HL-60 (cell line): Measurements from ENCODE around the gene ANK3.

Experiments used
- DNase-seq, 2 experiments: peaks; one replicate each; pipeline ENCODE4 v3.0.0-alpha.2; 2010 to 2020; ENCODE audit warnings: low read depth in 1 of 2, low spot score in 1 of 2
- H3K27ac ChIP-seq: fragments of 250-450 bp; sonication (Bioruptor Pico); replicated peaks from 2 replicates; pipeline ENCODE4 v1.5.1; 2020; ENCODE audit warnings: mild to moderate bottlenecking, moderate library complexity
- H3K27me3 ChIP-seq: fragments of 250-450 bp; sonication (Bioruptor Pico); 2 replicates; pipeline ENCODE4 v1.5.1; 2021; ENCODE audit warnings: mild to moderate bottlenecking, moderate library complexity; ENCODE audit not compliant: insufficient read depth, poor library complexity, severe bottlenecking
- H3K4me3 ChIP-seq: replicated peaks from 2 replicates; pipeline ENCODE4 v1.5.1; 2011; ENCODE audit warnings: mild to moderate bottlenecking, control low read depth, low read length; ENCODE audit not compliant: insufficient read depth
- GABPA ChIP-seq: IDR thresholded peaks from 2 replicates; pipeline ENCODE4 v1.6.1; 2012; ENCODE audit warnings: low read depth
- POLR2AphosphoS5 ChIP-seq: IDR thresholded peaks from 2 replicates; pipeline ENCODE4 v1.6.1; 2012; ENCODE audit warnings: low read depth
- SPI1 ChIP-seq: IDR thresholded peaks from 2 replicates; pipeline ENCODE4 v1.6.1; 2012; ENCODE audit warnings: low read depth, mild to moderate bottlenecking, borderline replicate concordance
- TF ChIP-seq, protein P1 (sequence below): IDR thresholded peaks from one replicate; pipeline ENCODE4 v1.5.1; 2011; ENCODE audit warnings: low read length, control low read depth, inconsistent platforms; ENCODE audit not compliant: insufficient read depth
- TF ChIP-seq, protein P2 (sequence below): IDR thresholded peaks from 2 replicates; pipeline ENCODE4 v1.6.1; 2012; ENCODE audit warnings: low read depth; ENCODE audit not compliant: insufficient replicate concordance

Gene ANK3

DNA sequence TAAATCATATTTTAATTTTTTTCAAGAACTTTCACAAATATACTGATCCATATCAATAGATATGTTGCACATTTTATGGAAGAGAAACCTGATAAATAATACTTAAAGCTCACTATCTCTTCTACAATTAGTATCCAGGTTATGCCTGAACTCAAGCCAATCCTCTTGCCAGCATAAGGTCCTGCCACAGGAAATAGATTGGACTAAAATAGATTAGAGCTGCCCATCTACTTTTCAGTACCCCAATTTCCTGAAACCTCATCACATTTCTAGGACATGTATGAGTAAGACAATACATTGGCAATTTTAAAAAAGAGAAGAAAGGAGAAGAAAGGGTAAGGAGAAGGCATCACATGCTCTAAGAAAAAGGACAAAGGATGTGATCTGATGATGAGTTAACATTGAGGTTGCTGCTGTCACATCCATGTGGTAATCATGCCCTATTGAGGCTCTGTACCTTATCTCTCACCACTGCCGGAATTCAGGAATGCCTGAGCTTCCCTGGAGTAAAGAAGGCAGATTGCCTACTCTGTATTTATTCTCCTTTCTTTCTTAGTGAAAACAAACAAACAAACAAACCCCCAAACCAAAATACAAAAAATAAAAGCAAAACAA lies 199.7 kb downstream of the ANK3 start:
- no peaks in the 10 kb centered on the region for H3K27me3 ChIP-seq
- no peak overlapping the region for H3K4me3 ChIP-seq
- TF ChIP-seq GABPA (no peak), SPI1 (no peak), POLR2AphosphoS5 (no peak)
- no peak overlapping the region for H3K27ac ChIP-seq
- DNase-seq, result no peak

DNA sequence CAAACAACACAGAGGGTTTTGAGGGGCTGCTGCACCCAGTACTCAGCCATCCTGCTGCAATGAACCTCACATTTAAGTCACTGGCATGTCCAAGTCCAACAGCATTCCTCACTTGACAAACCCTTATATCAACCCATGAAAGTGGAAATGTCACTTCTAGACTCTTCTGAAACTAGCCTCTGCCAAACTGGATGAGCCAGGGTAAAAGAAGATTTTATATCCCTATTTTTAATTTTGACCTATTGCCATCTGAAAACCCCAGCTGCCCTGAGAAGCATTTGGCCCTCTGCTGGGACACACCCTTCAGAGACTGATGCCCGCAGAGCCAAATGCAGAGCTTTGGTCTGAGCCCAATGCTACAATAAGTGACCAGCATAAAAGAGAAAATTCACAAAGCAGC lies 201.1 kb downstream of the ANK3 start:
- H3K4me3 ChIP-seq, result no peak overlapping the region
- DNase-seq, result no peak
- TF ChIP-seq SPI1, result no peak
- TF ChIP-seq POLR2AphosphoS5, result no peak
- TF ChIP-seq, protein P1, sequence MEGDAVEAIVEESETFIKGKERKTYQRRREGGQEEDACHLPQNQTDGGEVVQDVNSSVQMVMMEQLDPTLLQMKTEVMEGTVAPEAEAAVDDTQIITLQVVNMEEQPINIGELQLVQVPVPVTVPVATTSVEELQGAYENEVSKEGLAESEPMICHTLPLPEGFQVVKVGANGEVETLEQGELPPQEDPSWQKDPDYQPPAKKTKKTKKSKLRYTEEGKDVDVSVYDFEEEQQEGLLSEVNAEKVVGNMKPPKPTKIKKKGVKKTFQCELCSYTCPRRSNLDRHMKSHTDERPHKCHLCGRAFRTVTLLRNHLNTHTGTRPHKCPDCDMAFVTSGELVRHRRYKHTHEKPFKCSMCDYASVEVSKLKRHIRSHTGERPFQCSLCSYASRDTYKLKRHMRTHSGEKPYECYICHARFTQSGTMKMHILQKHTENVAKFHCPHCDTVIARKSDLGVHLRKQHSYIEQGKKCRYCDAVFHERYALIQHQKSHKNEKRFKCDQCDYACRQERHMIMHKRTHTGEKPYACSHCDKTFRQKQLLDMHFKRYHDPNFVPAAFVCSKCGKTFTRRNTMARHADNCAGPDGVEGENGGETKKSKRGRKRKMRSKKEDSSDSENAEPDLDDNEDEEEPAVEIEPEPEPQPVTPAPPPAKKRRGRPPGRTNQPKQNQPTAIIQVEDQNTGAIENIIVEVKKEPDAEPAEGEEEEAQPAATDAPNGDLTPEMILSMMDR, result no peak
- no peak for TF ChIP-seq GABPA
- TF ChIP-seq, protein P2, sequence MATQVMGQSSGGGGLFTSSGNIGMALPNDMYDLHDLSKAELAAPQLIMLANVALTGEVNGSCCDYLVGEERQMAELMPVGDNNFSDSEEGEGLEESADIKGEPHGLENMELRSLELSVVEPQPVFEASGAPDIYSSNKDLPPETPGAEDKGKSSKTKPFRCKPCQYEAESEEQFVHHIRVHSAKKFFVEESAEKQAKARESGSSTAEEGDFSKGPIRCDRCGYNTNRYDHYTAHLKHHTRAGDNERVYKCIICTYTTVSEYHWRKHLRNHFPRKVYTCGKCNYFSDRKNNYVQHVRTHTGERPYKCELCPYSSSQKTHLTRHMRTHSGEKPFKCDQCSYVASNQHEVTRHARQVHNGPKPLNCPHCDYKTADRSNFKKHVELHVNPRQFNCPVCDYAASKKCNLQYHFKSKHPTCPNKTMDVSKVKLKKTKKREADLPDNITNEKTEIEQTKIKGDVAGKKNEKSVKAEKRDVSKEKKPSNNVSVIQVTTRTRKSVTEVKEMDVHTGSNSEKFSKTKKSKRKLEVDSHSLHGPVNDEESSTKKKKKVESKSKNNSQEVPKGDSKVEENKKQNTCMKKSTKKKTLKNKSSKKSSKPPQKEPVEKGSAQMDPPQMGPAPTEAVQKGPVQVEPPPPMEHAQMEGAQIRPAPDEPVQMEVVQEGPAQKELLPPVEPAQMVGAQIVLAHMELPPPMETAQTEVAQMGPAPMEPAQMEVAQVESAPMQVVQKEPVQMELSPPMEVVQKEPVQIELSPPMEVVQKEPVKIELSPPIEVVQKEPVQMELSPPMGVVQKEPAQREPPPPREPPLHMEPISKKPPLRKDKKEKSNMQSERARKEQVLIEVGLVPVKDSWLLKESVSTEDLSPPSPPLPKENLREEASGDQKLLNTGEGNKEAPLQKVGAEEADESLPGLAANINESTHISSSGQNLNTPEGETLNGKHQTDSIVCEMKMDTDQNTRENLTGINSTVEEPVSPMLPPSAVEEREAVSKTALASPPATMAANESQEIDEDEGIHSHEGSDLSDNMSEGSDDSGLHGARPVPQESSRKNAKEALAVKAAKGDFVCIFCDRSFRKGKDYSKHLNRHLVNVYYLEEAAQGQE, result no peak

DNA sequence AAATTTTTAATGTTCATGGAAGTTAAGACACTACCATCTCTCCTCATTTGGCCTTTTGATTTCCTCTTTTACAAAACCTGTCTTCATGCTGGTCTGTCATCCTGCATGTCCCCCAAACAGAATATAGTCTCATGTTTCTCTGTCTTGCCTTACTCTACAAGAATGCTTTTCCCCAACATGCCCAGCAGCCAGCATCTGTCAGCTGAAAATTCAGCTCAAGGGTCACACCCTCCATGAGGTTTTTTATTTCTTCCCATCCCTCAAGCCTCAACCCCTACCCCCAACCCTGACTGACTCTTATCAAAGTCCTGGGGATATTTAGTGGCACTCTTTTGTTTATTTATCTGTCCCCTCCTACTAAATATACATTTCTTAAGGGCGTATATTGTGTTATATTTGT lies 202.0 kb downstream of the ANK3 start:
- Histone ChIP-seq H3K27me3 (peaks cover 2% of the 10 kb centered on the region), H3K27ac (no peak overlapping the region), H3K4me3 (no peak overlapping the region)
- TF ChIP-seq, protein P1, result no peak
- TF ChIP-seq POLR2AphosphoS5 (no peak), SPI1 (no peak), GABPA (no peak)
- TF ChIP-seq, protein P2, result no peak
- no peak for DNase-seq

More for the DNA sequence above, 201.1 kb downstream of the ANK3 start:
- H3K27ac ChIP-seq, result no peak overlapping the region
- peaks cover 2% of the 10 kb centered on the region for H3K27me3 ChIP-seq

DNA sequence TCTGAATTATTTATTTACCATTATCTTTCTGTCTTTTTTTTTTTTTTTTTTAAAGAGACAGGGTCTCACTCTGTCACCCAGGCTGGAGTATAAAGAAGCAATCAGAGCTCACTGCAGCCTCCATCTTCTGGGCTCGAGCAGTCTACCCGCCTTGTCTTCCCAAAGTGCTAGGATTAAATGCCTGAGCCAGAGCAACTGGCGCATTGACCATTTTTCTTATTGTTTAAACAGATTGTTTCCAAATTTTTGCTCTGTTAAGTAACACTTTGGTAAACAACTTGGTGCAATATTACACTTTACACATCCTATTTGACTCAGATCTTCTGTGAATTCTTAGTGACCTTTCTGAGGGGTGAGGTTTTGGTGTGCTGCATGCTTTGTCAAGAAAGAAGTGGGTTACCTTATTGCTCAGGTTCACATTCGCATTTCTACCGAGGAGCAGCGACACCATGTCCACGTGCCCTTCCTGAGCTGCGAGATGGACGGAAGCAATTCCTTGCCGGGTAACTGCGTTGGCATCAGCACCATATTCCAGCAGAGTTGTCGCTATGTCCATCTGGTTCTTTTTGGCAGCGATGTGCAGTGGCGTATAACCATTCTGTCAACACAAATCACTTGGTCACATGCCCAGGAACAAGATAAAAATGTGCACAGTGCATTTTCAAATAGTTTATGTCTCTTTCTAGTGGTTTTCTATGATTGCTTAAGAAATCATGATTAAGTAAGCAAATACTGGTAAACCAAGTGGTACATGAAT lies 203.2 kb downstream of the ANK3 start:
- H3K27me3 ChIP-seq, result peaks cover 2% of the 10 kb centered on the region
- TF ChIP-seq GABPA (no peak), POLR2AphosphoS5 (no peak), SPI1 (no peak)
- TF ChIP-seq, protein P2, result no peak
- TF ChIP-seq, protein P1, result no peak
- no peak for DNase-seq
- no peak overlapping the region for H3K4me3 ChIP-seq
- no peak overlapping the region for H3K27ac ChIP-seq
